Endothelial cell of umbilical vein (primary cell): ENCODE results near the gene ASPHD2.

ENCODE experiments used
- CTCF ChIP-seq, 2 donors: IDR thresholded peaks; 1 replicate in 1 of 2; 2 replicates in 1 of 2; pipeline ENCODE4 v1.5.1; 2011; ENCODE audit warnings: low read length in 2 of 2, mild to moderate bottlenecking in 2 of 2, moderate library complexity in 2 of 2, control low read depth in 1 of 2, inconsistent platforms in 1 of 2, low read depth in 1 of 2; ENCODE audit not compliant: insufficient read depth in 1 of 2; ENCODE audit errors: extremely low read depth in 1 of 2
- EZH2 ChIP-seq: IDR thresholded peaks from 2 replicates; pipeline ENCODE4 v1.6.1; 2012; ENCODE audit warnings: borderline replicate concordance, low read depth, mild to moderate bottlenecking, moderate library complexity, low read length, inconsistent platforms; ENCODE audit not compliant: severe bottlenecking
- JUN ChIP-seq: IDR thresholded peaks from 2 replicates; pipeline ENCODE4 v1.6.1; 2011; ENCODE audit warnings: borderline replicate concordance, low read depth; ENCODE audit not compliant: insufficient read length, insufficient read depth
- MAX ChIP-seq: IDR thresholded peaks from 2 replicates; pipeline ENCODE4 v1.6.1; 2011; ENCODE audit not compliant: insufficient read depth, insufficient read length
- POLR2A ChIP-seq: IDR thresholded peaks from 2 replicates; pipeline ENCODE4 v1.6.1; 2012; ENCODE audit warnings: low read depth, mild to moderate bottlenecking, control low read depth, low read length
- POLR2AphosphoS5 ChIP-seq: IDR thresholded peaks from 2 replicates; pipeline ENCODE4 v1.6.1; 2012; ENCODE audit warnings: low read depth, mild to moderate bottlenecking, control low read depth, low read length, moderate library complexity; ENCODE audit not compliant: insufficient read depth

DNA sequence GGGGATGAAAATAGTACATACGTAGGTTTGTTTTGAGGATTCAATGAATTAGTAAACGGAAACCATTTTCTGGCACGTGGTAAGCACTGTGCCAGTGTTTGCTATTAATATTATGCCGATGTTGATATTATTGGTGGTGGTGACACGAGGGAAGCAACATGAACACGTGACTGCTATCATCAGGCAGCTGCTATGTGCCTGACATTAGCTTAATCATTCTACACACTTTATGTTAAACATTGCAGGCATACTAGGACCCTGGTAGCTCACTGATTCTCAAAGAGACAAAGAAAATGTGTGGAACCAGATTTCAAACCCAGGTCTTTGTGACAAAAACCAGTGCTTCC lies 55.3 kb downstream of the ASPHD2 start:
- TF ChIP-seq MAX: peak; percentile 74
- TF ChIP-seq POLR2AphosphoS5: no peak
- no peak for TF ChIP-seq CTCF (IDR thresholded peaks at IDR 0.05; ENCODE audit: extremely low read depth in 1 of 2, insufficient read depth in 1 of 2, low read depth in 1 of 2, low read length in 2 of 2)
- no peak for TF ChIP-seq EZH2
- no peak for TF ChIP-seq POLR2A
- no peak for TF ChIP-seq JUN
